ENCODE measurements around the gene MAGI1.
"Not testable (repeated sequence)": the region's sequence is repeated elsewhere in the genome, so short reads cannot be mapped to it uniquely, and the experiment has no call there.

The MAGI1 gene

DNA sequence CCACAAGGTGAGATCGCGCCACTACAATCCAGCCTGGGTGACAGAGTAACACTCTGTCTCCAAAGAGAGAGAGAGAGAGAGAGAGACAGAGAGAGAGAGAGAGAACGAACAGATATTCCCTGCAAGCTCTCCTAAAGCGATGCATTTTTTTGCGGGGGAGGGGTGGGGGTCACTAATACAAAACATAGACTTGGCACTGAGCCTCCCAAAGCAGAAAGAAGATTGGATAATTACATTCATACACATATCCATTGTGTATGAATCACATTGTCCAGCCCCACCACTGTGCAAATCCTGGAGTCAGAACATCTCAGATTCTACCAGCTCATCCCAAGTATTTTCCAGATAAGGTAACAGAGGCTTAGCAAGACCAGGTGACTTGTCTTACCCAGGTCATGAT is 459.9 kb downstream of the MAGI1 start:
- DNase-seq, result no peak

DNA sequence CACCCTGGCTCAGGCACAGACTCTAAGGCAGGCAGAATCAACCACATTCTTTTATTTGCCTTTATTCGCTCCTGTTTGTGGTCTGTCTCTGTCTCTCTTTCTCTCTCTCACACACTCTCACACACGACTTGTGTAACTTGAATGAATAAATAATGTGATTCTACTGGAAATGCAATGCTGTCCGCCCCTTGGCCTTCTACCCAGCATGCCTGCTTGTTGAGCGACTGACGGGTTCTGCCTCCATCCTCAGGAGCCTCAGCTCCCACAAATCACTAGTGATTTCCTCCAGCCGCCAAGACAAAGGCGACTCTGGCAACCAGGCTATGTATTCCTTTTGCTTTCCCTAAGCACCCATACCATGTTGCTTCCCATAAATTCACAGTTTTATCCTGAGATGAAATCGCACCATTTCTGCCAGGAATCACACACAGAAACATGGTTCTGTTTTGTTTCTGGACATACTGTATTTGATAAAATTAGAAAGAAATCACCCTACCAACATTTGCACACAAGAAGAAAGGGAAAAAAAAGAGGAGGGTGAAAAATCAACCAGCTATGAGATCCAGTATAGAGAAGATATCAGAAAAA is 460.8 kb downstream of the MAGI1 start:
- DNase-seq, result no peak

DNA sequence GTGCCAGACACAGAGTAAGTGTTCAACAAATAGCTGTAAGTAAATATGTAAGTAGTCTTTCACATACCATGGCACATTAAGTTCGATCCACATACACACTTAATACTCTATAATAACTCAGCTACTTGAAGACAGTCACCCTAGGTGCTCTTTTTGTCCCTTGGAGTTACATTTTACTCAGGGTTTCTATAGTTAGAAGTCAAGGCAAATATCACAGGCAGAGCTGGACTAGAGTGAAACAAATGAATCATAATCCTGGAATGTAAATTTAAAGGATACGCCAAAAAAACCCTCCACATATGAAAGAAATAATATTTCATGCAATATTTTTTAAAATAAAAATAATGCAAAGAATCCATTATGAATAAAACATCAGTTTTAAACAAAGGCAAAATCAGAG is 461.8 kb downstream of the MAGI1 start:
- DNase-seq, result no peak

DNA sequence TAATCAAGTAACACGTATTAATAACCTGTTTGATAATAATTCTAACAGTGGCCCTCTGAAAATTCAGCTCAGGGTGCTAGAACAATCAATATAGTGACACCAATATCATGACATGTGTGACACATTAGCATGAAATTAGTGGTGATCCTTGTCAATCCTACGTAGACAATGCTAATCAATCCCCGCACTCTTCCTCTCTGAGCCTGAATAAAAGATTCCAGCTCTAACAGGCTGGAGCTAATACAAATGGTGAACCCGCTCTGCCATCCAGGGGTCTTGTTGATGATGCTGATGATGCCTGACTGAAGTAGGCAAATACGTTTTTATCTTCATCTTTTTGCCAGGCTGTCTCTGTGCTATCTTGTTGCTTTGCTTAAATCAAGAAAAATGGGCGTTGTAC is 462.5 kb downstream of the MAGI1 start:
- DNase-seq, result no peak

DNA sequence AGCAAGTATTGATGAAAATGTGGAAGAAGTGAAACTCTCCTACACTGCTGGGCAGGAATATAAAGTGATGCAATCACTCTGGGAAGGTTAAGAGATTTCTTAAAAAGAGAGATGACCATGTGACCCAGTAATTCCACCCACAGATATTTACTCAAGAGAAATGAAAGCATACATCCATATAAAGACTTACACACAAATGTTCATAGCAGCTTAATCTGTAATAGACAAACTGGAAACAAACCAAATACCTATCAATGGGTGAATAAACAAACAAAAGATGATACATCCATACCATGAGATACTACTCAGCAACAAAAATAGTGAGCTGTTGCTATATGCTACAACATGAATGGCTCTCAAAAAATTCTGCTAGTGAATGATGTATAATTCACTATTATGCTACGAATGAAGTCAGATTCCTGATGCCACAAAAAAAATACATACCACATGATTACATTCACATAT is 463.3 kb downstream of the MAGI1 start:
- no peak for DNase-seq

DNA sequence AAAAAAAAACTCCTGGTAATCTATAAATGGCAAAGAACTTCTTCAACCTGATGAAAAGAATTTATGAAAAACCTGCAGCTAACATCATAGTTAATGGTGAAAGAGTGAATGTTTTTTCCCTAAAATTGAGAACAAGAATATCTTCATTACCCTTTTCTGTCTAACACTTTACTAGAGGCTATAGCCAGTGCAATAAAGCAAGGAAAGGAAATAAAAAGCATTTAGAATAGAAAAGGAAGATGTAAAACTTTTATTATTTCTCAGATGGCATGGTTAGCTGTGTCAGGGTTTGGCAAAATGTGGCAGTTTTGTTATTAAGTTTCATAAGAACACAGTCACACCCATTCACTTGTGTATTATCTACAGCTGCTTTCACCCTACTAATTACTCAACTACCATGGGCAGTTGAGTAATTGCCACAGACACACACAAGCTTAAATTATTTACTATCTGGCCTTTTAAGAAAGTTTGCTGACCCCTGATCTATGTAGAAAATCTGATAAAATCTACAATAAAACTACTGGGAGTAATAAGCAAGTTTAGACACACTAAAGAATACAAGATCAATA is 465.1 kb downstream of the MAGI1 start:
- DNase-seq, result no peak

DNA sequence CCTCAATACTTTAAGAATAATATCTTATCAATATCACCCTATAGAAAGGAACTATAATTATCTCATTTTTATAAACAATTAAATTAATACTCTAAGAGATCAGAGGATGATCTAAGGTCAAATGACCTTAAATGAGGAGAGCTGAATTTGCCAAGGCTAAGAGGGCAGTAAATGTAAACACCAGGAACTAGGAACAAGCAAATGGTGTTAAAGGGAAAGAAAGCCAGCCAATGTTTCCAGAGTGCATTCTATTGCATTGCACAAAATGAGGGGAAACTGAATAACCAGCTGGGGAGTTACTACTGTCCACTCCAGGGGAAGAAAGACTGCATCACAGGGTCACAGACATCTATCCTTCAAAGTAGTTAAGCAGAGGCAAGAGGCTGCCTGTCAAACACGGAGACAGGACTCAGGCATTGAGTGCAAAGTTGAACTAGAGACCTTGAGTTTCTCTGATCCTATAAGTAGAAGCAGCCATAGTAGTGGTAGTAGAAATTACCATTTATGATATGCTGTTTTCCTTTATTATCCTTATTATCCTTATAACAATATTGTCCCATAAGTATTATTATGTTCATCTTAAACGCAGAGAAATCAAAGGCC is 466.4 kb downstream of the MAGI1 start:
- DNase-seq, result no peak

DNA sequence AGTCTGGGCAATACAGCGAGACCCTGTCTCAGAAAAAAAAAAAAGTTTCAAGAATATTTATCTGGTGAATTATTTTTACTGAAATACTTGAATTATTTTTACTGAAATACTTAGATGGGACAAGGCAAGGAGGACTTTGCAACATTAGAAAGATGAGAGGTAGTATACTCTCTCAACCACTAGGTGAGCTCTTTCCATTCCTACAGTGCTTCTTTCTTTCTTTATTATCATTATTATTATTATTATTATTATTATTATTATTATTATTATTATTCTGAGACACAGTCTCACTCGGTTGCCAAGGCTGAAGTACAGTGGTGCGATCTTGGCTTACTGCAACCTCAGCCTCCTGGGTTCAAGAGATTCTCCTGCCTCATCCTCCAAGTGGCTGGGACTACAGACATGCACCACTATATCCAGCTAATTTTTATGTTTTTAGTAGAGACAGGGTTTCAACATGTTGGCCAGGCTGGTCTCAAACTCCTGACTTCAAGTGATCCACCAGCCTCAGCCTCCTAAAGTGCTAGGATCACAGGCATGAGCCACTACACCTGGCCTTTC is 468.8 kb downstream of the MAGI1 start:
- DNase-seq, result no peak

DNA sequence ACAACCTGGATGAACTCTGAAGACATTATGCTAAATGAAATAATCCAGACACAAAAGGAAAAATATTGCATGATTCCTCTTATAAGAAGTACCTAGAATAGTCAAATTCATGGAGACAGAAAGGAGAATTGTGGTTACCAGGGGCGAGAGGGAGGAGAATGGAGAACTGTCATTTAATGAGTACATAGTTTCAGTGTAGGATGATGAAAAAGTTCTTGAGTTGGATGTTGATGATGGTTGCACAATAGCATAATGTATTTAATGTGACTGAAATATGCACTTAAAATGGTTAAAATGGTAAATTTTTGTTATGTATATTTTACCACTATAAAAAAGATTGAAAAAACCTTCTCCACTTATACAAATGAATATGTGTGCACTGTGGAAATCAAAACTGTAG is 469.6 kb downstream of the MAGI1 start:
- DNase-seq, result no peak

DNA sequence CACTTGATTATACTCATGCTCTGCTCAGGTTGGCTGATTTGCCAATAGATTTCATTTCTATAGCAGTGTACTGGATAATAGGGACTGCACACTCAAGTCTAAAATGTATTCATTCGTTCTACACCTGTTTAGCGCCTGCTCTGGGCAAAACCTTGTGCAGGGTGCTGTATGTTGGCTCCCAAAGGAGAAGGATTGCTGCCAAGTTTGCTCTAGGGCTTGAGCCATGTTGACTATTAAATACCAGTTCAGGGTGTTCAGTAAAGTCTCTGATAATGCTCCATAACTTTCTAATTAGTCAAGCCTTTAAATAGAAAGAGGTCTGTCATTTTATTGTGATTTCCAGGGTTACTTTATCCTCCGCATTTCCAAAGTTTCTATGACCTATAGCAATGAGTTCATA is 470.2 kb downstream of the MAGI1 start:
- no peak for DNase-seq

DNA sequence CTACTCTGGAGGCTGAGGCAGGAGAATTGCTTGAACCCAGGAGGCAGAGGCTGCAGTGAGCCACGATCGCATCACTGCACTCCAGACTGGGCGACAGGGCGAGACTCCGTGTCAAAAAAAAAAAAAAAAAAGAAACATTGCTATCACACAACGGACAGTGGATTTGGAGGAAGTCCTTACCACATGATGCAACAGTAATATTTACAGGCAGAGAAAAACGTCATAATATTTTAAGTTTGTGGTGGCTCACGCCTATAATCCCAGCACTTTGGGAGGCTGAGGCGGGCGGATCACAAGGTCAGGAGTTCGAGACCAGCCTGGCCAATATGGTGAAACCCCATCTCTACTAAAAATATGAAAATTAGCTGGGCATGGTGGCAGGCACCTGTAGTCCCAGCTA is 473.0 kb downstream of the MAGI1 start:
- not testable (repeated sequence) for DNase-seq

DNA sequence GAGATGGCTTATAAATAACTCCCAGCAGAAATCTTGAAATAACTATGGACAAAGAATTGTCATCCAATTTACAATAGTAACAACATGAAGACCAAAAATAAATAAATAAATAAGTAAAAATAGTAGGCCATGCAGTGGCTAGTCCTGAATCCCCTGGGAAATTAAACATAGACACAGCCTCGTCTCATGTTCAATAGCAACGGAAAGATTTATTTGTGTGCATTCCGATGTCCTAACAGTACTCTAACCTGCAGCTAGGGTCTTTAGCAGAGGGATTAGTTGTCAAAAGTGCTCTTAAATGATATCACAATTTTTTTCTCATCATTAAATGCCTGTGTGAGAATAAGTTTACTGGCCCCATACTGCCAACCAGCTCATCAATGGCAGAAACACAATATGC is 474.2 kb downstream of the MAGI1 start:
- DNase-seq, result no peak

DNA sequence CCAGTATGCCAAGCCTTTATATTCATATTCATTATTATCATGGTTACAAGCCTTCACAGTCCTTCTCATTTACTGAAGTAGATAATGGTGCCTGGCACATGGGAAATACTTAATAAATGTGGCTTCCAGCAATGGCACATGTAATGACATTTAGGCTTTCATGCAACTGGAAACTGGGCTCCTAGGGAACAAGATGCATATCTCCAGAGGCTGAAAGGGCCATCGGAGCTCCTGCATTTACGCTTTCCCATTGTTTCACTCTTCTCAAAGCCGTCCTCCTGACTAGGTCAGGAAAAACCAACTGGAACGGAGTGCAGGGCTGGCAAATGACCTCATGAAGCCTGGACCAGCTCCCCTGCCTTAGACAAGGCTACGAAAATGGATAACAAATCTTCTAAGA is 474.9 kb downstream of the MAGI1 start:
- DNase-seq, result no peak

DNA sequence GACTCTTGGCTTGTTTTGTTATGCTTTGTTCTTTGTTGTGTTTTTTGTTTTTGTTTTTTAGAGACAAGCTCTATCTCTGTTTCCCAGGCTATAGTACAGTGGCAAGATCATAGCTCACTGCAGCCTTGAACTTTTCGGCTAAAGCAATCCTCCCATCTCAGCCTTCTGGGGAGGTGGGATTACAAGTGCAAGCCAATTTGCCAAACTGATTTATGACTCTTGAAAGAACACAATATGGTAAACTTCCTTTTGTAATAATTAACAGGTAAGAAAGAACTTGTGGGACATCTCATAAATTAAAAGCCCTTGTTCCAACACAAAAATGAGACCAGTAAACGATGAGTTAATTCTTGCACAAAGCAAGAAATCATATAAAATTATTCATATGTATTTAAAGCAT is 476.3 kb downstream of the MAGI1 start:
- DNase-seq, result no peak

DNA sequence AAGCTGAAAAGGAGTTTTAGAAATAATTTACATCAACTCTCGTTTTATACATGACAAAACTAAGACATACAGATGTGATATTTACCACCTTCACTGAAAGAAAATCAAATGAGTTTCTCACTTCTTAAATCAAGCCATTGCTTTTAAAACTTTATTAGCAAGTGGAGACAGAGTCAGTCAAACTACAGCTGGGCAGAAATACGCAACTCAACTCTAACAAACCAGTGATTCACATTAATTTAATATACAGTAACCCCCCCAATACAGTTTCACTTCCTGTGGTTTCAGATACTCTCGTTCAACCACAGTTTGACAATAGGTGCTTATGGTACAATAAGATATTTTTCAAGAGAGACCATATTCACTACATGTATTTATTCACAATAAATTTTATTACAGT is 477.1 kb downstream of the MAGI1 start:
- DNase-seq, result no peak

DNA sequence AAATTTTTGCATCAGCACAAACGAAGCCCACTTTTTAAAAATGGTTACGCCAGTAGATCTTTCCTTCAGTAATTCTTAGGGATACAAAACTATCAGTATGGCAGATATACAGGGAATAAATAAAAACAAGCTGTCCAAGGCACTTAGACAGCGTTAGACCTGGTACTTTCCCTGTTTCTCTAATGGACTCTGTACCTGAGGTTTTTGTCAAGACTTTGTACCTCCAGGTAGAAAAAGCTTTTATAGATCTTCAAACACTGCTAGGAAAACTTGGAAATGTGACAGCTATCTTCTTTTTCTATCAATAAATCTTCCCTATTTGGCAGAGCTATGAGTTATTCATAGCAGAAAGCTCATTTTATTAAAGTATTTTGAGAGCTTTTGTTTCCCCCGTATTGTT is 477.8 kb downstream of the MAGI1 start:
- DNase-seq, result no peak

DNA sequence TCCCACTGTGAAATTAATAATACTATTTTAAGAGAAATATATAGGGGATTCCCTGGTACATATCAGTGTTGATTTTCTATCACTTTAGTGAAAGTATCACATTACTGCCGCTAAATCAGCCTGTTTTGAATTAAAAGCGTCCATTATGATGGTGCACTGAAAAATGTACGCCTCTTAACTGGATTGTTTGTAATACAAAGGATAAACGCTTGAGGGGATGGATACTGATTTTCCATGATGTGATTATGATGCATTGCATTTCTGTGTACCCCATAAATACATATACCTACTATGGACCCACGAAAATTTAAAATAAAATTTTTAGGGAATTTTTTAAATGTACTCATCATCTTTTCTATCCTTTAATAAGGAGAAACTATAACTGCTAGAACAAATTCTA is 478.6 kb downstream of the MAGI1 start:
- no peak for DNase-seq

DNA sequence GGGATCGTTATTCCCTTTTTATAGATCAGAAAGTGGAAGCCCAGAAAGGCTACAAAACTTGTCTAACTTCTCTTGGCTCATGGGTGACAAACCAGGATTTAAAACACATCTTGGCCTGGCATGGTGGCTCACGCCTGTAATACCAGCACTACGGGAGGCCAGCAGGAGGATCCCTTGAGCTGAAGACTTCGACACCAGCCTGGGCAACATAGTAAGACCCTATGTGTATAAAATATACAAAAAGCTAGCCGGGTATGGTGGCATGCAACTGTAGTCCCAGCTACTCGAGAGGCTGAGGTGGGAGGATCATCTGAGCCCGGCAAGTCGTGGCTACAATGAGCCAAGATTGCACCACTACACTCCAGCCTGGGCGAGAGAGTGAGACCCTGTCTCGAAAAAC is 479.1 kb downstream of the MAGI1 start:
- DNase-seq, result no peak

DNA sequence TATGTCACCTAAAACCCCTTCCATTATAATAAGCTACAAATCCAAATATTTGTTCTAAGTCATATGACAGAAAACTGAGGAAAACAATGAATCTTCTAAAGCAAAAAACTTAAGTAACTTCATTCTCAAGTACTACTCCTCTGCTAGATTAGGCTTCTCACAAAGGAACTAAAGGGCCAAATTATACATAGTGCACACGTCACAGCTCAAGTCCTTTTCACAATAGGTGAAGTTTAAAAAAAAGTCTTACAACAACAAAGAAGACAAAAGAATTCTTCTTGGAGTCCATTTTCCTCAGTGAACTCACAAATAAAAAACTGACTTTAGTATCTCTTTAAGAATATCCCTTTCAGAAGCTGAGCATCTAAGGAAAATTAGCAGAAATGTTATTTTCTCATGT is 479.9 kb downstream of the MAGI1 start:
- no peak for DNase-seq

DNA sequence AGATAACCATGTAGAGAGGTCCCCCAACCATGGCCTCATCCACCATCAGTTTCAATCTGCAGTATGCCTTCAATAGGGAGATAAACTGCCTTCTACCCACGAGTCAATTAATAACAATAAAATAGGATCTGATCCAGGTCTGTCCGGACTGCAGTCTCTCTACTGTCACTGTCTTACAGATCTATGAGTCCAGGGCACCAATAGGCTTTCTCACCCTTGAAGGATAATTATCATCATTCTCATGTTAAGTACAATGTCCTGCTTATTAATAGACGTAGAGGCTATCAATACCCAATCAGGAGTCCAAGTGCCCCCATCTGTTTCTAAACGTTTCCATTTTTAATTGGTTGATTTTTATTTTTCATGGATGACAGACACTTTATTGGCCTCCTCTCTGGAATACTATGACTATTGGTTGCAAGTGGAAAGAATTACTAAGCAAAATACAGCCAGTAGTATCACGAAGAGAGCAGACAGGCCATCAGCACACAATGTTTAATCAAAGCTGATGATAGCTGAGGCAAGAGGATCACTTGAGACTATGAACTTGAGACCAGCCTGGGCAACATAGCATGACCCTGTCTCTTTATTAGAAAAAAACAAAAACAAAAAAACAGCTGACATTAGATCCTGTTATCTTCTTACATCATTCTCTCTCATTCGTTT is 480.7 kb downstream of the MAGI1 start:
- no peak for DNase-seq

DNA sequence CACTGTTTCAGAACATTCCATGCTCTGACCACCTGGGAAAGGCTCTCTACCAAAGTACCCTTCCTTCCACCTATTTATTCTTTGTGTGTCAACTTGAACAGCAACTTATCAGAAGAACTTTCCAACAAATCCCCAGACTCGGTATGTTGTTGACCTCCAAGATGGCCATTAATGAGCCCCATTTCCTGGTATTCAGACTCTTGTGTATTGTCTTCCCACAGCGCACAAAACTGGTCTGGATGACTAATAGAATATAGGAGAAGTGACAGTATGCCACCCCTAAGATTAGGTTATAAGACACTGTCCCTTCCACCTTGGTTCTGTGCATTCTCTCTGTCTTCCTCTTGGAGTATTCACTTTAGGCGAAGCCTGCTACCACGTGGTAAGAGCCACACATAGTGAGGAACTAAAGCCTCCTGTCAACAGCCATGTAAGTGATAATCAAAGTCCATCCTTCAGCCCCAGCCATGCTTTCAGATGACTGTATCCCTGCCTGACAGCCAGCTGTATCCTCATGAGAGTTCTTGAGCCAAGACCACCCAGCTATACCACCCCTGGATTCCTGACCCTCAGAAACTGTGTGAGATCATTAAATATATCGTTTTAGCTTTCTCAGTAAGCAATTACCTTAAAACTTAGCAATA is 481.7 kb downstream of the MAGI1 start:
- no peak for DNase-seq

DNA sequence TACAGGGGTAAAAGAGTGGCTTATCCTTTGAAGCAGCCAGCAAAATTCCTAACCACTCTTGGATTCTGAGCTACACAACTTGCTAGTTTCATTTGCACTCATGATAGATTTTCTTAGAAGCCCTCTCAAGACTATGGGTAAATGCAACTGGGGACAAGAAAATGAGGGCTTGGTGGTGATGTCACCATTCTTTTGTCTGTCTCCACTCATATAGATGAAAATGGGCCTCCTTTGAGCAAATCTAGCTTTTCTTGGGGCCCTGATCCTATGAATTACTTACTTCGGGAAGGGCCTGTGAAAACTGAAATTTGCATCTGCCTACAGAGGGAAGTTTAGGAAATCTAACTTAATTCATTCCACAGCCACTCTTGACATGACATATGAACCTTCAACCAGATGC is 486.3 kb downstream of the MAGI1 start:
- DNase-seq, result no peak

DNA sequence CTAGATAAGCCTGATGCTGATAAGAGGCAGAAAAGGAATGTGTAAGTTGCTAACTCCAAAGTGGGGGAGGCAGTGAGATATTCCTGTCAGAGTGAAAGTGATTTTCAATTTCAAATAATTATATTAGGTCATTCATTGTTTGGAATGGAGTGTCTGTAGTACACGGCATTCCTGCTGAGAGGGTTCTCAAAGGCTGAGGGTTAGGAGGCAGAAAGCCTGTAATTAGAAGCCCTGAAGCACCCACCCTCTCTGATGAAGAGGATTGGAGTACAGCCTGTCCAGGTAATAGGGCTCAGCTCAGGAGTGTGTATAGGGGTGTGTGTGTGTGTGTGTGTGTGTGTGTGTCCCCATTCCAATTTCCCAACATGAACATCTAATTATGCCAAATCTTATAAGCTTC is 486.8 kb downstream of the MAGI1 start:
- DNase-seq, result peak in 1 of 2 experiments; percentile 62

DNA sequence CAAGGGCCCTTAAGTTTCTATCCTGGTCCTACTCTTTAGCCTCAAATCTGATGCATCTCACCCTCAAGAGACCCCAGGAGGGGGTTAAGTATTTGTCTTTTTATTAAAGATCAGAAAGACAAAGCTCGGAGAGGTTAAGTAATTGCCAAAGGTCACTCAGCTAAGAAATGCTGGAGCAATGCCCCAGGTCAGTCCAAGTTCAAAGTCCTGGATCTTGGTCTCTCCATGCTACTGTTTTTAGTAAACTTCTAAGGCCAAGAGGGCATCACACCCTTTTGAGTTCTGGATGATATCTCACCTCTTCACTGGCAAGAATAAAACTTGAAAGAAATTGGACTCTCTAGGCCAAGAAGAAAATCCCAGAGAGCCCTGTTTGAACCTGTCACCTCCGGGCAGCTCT is 488.6 kb downstream of the MAGI1 start:
- no peak for DNase-seq
